ENCODE results near the gene WDR26. TPM values are rescaled to one million over a fixed set of nuclear protein-coding genes. Genes with fewer than 3 reads are reported as not detected.

Gene WDR26
- total and polyA plus RNA-seq, 2 of the 4 experiments (the other 2 are of a cell fraction) = 23.8 to 46.4 TPM

GRCh38 chr1:224407571-224408293, 26.9 kb downstream of the WDR26 start:
- WGBS, 2 experiments (ENCODE audit: extremely low coverage in 2 of 2, insufficient read length in 1 of 2) = no CpG with 5 or more reads among the region's 7 CpGs
- Histone ChIP-seq H2AK9ac (replicated peaks; ENCODE audit: low read depth, low read length, poor library complexity) (no peak overlapping the region), H3K4me1 (ENCODE audit: control insufficient read depth, insufficient read depth, low read length) (peaks cover 5% of the 10 kb centered on the region; the same call in 1 of the 2 replicates), H2BK120ac (ENCODE audit: low read depth, low read length) (no peak overlapping the region), H2BK15ac (ENCODE audit: low read depth, low read length) (no peak overlapping the region), H2BK20ac (ENCODE audit: low read depth, low read length) (no peak overlapping the region), H3K56ac (ENCODE audit: extremely low read depth, insufficient read depth, low read length) (no peak overlapping the region), H3K18ac (ENCODE audit: low read depth, low read length) (no peak overlapping the region), H3K23ac (ENCODE audit: low read depth, low read length) (no peak overlapping the region), H3K4ac (ENCODE audit: low read depth, low read length) (no peak overlapping the region), H4K20me1 (ENCODE audit: insufficient read depth, low read length) (peaks cover 22% of the 10 kb centered on the region), H3K79me1 (ENCODE audit: low read depth in 1 of 2, low read length in 2 of 2) (peaks cover 14 to 33% of the 10 kb centered on the region in 2 experiments), H2BK5ac (ENCODE audit: low read depth, low read length, poor library complexity, severe bottlenecking) (no peak overlapping the region), H4K91ac (ENCODE audit: insufficient read depth, low read depth, low read length) (no peak overlapping the region), H3K27me3 (ENCODE audit: control insufficient read depth, insufficient read depth, low read length) (no peaks in the 10 kb centered on the region), H3K9me3 (ENCODE audit: control insufficient read depth, insufficient read depth, low read length) (no peaks in the 10 kb centered on the region), H3K36me3 (ENCODE audit: control insufficient read depth, insufficient read depth, low read length) (peaks cover 45% of the 10 kb centered on the region), H2AFZ (replicated peaks; ENCODE audit: low read length, poor library complexity) (no peak overlapping the region), H3K14ac (replicated peaks; ENCODE audit: low read depth, low read length) (no peak overlapping the region), H4K8ac (ENCODE audit: low read depth in 2 of 2, low read length in 2 of 2) (no peak overlapping the region), H3K4me2 (ENCODE audit: low read depth, low read length) (no peak overlapping the region), H2AK5ac (ENCODE audit: low read depth, low read length) (no peak overlapping the region), H3K4me3 (ENCODE audit: insufficient read depth, low read depth, low read length) (no peak overlapping the region), H3K27ac (ENCODE audit: insufficient read depth, low read length) (no peak overlapping the region), H3K9ac (ENCODE audit: low read depth, low read length) (no peak overlapping the region), H4K5ac (ENCODE audit: low read depth, low read length) (no peak overlapping the region), H3K9me1 (ENCODE audit: insufficient read depth, low read length) (no peaks in the 10 kb centered on the region)
- CTCF ChIA-PET = interaction anchor here (0.8 kb wide), 1 partner anchor 49 kb away, joined by 3 read pairs; no protein-coding TSS in a partner anchor
- TF ChIP-seq MAFK (IDR thresholded peaks at IDR 0.05; ENCODE audit: low read depth, low read length) = no peak
- TF ChIP-seq RCOR1 (IDR thresholded peaks at IDR 0.05; ENCODE audit: insufficient replicate concordance, low read length) = no peak
- no peak for TF ChIP-seq CEBPB (IDR thresholded peaks at IDR 0.05; ENCODE audit: low read depth, low read length)
- TF ChIP-seq SMC3 (IDR thresholded peaks at IDR 0.05; ENCODE audit: low read depth, low read length) = no peak
- no peak for TF ChIP-seq RFX5 (IDR thresholded peaks at IDR 0.05; ENCODE audit: low read depth, low read length)
- TF ChIP-seq NFE2L2 (IDR thresholded peaks at IDR 0.05; ENCODE audit: low read depth, low read length) = no peak
- TF ChIP-seq MXI1 (IDR thresholded peaks at IDR 0.05; ENCODE audit: borderline replicate concordance, low read depth, low read length) = no peak
- TF ChIP-seq CHD1 (IDR thresholded peaks at IDR 0.05; ENCODE audit: low read depth, low read length) = no peak
- TF ChIP-seq POLR2A (IDR thresholded peaks at IDR 0.05; ENCODE audit: low read depth, low read length) = no peak
- no peak for TF ChIP-seq BHLHE40 (IDR thresholded peaks at IDR 0.05; ENCODE audit: low read depth, low read length)
- TF ChIP-seq RAD21 (IDR thresholded peaks at IDR 0.05; ENCODE audit: low read length) = no peak
- TF ChIP-seq FOS (IDR thresholded peaks at IDR 0.05; ENCODE audit: low read depth, low read length) = no peak
- TF ChIP-seq USF2 (IDR thresholded peaks at IDR 0.05; ENCODE audit: low read depth, low read length) = no peak
- TF ChIP-seq ELK1 (IDR thresholded peaks at IDR 0.05; ENCODE audit: borderline replicate concordance, low read depth, low read length) = no peak
- TF ChIP-seq CTCF (conservative IDR thresholded peaks at IDR 0.05; ENCODE audit: low read depth, low read length) = no peak
- TF ChIP-seq MAZ (IDR thresholded peaks at IDR 0.05; ENCODE audit: borderline replicate concordance, low read depth, low read length) = no peak
- dilution Hi-C loops (cut with HindIII; ENCODE audit: low sequenced_read_pairs, unreplicated experiment) (no loop called here), in situ Hi-C loops (cut with MboI; ENCODE audit: low sequenced_read_pairs) (no loop called here), intact Hi-C loops (cut with micrococcal nuclease) (no loop called here)
- ATAC-seq (ENCODE audit: low read depth) (no peak), DNase-seq (no peak)
- no TSS peak for BruUV-seq (replicated peaks)
- POLR2A ChIA-PET (ENCODE audit: unreplicated experiment) = no interaction called here
